NCI-H187 treated with DMSO at 0.1 percent for 48 hours (cell line): ENCODE results near the gene OR6S1.
A peak's percentile ranks its signal among the peaks of the same experiment; 100 is the strongest.
"Not testable (repeated sequence)": the region's sequence is repeated elsewhere in the genome, so short reads cannot be mapped to it uniquely, and the experiment has no call there.

Source experiments
- DNase-seq: peaks from one replicate; lab custom pipeline; 2025; lab: John Stamatoyannopoulos, UW

The OR6S1 gene

DNA sequence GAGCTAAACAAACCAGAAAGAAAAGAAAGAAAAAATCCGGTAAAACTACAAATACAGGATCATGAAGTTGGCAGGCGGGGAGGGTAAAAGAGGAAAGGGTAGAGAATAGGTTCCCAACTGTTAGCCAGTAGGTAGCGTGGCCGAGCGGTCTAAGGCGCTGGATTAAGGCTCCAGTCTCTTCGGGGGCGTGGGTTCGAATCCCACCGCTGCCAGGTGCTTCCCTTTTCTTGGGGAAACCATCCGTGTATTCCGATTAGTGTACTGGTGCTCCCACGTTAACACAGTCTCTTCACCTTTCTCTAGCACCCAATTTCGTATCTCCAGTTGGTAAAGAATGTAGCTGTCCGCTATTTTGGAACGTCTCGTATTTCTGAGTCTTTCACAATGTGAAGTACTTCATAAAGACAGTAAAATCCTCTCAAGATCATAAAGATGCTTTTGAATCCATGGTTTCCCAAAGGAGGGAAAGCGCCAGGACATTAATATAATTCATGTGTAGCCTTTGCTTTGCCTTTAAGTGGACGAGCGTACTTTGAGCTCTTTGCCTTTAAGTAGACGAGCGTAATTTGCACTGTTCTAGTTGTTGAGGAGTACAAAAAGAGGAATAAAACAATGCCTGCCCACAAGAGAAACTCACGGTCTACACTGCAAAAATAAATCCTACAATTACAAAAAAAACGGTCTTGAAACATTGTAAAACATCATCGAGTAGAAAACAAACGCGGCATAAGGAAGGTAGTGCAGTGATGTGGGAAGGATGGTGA, 31.3 kb downstream of the OR6S1 start:
- DNase-seq: no peak

DNA sequence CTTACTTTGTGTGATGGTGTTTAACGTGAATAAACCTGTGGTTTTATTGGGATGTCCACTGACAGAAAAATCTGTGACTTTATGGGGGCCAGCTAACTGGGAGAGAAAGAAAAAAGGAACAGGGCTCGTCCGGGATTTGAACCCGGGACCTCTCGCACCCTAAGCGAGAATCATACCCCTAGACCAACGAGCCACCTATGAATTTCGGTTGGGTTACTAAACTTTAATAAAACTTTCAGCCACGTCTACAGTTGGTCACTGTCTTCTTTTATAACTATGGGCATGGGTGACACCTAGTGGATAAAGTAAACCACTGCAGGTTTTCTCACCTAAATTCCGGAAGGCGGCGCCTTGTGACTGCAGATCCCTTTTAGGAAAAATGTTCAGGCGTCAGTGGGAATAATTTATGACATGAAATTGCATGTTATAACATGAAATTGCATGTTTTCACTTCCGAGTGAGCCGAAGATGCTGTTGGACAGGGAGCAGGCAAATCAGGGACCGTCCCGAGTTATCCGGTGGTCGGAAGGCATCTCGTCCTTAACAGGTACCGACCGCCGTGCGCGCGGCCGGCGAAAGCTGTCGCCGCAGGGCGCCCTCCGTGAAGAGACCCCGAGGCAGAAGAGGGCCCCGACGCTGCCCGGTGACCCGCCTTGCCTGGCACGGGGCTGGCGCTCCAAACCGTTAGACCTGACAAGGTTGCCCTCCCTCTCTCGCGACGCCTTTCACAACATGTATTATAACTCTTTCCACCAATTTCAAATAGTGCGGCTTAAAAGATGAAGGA, 32.1 kb downstream of the OR6S1 start:
- DNase-seq: peak; percentile 39

DNA sequence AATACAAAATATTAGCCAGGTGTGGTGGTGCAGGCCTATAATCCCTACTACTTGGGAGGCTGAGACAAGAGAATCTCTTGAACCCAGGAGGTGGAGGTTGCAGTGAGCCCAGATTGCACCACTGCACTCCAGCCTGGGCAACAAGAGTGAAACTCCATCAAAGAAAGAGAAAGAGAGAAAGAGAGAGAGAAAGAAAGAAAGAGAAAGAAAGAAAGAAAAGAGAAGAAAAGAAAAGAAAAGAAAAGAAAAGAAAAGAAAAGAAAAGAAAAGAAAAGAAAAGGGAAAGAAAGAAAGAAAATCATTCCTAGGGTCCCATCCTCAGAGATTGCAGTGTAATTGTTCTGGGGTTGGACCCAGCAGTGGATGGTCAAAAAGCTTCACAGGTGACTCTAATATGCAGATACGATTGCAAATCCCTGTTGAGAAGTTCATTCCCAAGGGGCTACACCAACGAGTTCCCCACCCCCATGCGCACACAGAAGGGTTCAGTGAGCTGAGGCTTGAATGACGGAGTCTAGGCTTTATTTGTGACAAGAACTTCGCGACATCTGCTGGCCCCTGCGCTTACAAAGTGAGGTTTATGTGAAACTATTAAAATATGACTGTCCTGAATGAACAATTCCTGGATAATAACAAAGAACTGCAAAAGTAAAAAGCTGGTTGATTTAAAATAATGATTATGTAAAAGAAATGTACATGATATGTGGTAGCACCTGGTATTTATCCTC, 32.9 kb downstream of the OR6S1 start:
- DNase-seq: no peak

DNA sequence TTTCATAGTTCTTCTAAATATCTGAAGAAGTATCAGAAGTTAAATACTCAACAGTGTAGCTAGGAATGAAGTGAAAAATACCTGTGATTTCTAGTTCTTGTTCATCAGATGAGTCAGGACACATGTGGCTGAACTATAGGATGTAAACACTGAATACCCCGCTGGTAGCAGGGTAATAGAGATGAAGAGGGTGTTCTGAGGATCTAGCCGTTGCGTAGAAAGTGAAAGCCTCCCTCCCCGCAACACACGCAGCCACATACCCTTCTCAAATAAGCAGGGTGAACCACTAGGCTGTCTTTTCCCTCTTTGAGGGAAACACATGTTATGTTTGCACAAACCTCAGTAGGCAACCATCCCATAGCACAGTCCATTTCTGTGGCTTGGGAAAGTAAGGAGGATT, 33.9 kb downstream of the OR6S1 start:
- no peak for DNase-seq

DNA sequence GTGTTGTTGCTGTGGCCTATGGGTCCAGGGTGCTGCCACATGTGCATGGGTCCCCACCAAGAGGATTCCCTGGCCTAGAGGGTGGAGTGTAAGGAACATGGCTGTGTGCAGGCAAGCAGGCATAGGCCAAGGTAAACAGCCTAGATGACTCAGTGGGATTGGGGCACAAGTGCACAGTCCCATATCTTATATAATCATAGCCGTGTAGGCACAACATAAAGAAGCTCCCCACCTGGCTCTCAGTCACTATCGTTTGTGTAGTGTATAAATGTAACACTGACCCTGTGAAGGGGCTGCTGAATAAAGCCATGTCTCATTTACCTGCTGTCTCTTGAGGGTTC, 34.6 kb downstream of the OR6S1 start:
- DNase-seq: no peak

DNA sequence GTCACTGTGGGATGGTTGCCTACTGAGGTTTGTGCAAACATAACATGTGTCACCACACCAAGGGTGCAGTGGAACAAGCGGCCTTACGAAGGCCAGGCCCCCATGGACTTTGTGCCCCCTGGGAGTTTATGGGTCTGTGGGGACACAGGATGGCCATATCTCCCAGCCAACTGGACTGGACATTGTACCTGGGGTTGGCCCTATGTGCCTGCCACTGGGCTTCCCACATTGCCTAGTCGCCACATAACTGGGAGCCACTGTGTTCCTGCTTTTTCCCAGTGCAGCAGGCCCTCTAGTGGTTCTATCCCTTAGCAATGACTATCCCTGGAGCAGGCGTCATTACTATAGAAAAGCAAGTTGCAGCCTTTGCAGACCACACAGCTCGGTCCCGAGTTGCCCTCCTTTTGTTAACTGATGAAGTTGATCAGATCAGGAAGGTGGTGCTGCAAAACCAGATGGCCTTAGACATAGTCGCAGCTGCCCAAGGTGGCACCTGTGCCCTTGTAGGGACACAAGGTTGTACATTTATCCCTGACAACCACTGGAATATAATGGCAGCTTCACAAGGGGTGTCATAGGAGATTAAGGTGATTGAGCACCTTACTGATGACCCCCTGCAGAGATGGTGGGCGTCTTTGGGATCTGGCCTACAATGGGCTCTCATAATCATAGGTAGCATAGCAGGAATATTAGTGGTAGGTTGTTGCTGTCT, 35.1 kb downstream of the OR6S1 start:
- no peak for DNase-seq

DNA sequence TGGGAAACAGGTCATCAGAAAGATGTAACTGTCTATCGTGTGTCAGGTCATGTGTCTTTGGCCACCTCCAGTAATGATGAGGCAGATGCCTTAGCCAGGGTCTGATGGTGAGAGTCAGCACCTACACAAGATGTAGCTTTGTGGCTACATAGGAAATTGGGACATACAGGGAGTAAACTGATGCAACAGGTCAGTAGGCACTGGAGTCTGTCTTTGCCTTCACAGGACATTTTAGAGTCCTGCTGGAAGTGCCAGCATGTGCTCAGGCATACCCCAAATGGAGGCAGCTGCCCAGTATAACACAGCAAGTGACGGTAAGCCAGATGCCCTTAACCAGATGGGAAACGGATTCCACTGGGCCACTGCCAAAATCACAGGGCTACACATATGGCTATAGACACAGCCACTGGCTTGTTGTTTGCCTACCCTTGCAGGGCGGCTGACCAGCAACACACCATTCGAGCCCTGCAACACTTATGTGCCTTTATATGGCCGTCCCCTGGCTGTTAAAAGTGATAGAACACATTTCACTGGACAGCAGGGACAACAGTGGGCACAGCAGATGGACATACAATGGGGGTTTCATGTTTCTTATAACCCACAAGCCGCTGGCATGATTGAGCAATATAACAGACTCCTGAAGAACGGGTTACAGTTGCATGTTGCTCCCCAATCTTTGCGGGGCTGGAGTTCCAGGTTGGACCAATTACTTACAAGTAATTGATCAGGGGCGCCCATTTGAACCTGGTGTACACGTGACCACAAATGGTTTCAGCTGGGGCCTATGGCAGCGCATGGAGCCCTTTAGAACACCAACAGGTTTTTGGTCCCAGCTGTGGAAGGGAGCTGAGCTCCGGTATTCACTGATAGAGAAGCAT, 37.4 kb downstream of the OR6S1 start:
- DNase-seq: no peak

DNA sequence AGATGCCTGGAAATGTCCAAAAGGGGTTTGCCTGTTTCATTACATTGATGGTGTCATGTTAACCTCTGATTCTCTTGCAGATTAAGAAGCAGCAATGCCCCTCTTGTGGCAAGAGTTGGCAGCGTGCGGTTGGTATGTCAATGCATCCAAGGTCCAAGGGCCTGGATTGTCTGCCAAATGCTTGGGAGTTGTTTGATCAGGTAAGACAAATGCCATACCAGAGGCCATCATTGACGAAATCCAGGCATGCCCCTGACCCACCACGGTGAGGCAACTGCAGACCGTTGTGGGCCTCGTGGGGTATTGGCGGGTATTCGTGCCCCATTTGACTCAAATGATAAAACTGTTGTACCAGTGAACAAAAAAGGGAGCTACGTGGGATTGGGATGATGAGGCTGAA, 38.9 kb downstream of the OR6S1 start:
- DNase-seq: no peak

DNA sequence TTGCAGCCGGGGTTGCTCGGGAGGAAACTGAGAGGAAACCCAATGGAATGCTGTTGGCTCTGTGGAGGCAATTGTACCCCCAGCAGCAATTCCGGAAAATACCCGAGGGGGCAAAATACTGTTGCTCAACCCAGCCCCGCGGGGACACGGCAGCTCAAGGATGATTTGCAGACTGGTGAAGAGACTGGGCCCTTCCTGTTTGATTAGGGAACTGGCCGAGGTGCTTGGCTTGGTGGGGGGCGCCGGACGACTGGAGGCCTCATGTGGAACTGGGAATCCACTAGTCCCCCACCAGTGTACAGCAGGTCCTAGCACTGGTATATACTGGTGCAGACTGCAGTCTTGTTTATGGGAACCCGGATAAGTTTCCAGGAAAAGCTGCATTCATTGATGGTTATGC, 40.0 kb downstream of the OR6S1 start:
- no peak for DNase-seq

DNA sequence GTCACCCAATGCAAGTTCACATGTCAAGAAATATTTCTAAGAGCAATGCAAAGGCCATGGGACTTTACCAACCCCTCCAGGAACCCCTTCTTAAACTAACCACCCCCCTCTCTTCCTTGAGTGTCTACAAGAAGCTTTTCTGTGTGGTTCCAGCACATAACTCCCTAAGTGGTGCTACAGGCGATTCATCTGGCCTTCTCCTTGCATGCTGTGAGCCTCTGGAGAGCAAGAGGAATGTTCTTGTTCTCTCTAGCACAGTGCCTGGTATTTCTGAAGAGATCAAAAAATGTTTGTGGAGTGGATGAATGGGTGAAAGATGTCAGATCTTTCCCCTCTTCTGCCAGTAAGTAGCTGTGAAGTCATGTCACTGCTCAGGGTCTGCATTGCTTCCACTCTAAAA, 44.4 kb downstream of the OR6S1 start:
- DNase-seq: no peak

DNA sequence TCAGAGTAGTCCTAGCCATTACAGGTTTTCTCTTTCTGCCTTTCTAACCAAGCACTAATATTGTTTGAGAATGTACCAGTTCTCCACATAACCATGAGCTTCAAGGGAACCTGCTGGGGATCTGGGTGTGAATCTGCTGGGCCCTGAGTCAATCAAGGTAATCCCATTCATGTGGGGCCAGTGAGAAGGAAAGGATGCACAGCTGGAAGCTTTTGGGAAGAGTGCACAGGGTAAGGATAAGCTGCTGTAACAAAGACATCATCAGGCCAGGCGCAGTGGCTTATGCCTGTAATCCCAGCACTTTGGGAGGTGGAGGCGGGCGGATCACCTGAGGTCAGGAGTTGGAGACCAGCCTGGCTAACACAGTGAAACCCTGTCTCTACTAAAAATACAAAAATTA, 45.8 kb downstream of the OR6S1 start:
- DNase-seq: not testable (repeated sequence)

DNA sequence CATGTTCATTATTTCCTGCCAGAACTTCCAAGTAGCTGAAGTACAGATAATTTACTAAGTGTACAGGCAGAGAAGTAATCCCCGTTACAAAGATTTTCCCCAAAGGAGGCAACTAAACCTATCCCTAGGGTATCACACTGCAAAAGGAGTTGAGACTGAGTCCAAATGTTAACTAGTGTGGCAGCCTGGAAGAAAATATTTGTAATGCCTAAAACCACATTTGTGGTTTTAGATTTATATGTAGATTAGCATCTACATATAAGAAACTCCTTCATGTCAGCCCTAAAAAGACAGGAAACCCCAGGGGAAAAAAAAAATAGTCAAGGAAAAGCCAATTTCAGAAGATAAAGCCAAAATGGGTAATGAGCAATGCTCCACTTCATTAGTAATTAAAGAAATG, 48.9 kb downstream of the OR6S1 start:
- DNase-seq: no peak

DNA sequence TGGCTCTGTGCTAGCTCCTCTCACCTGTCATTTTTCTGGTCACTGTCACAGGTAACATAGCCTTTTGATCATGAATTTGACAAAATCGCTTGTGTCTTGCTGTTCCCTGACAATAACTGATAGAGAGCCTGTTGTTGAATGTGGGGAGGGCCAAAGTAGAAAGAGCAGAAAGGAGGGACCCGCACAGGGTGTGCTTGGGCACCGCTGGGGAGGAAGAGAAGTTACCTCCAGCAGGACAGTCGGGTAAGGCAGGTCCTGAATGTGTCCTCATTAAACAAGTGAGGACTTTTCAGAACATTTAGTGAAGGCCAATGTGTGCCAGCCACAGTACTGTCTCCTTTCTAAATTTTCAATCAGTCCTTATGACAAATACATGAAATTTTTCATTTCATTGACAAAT, 50.3 kb downstream of the OR6S1 start, which contains the start of gene RNASE12:
TSS of gene RNASE12 (minus strand) at position 142 of the 400 bp plus-strand sequence. CDS start 653 bp downstream, outside the sequence.
- no peak for DNase-seq
